Stimulated activated CD4-positive, alpha-beta T cell treated with anti-CD3 and anti-CD28 coated beads, TNF-alpha, amount 100 ng/mL, for 48 hours (primary cell): ENCODE results near the gene SLC31A2.

ENCODE experiments used
- DNase-seq, 3 donors: peaks; one replicate each; pipeline ENCODE4 v3.0.0-alpha.2; 2020; ENCODE audit warnings: low read depth in 3 of 3

The SLC31A2 gene

DNA sequence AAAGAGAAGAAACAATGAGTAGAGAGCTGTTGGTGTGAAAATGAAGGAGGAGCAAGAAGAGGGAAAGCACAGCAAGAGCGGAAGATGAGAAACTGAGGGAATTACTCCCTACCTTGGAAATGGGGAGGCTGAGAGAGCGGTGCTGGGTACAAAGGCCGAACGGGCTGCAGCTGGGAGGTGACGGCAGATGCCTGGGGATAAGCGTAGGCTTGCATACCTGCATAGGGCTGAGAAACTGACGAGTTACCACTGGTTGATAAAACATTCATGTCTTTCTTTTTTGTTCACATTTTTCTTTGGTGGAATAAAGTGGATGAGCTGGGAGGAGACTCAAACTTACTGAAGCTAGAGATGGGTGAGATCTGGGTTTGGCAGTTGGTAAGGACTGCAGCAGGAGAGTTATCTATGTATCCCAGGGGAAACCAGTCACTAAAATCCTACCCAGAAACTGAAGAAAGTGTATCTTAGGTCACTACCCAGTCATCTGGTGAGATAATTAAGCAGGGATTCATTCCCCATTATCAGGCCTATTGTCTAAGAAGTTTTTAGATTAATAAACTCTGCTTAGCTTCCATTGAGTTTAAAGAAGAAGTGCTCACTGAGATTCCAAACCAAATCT, 35.4 kb downstream of the SLC31A2 start:
- DNase-seq, result no peak

DNA sequence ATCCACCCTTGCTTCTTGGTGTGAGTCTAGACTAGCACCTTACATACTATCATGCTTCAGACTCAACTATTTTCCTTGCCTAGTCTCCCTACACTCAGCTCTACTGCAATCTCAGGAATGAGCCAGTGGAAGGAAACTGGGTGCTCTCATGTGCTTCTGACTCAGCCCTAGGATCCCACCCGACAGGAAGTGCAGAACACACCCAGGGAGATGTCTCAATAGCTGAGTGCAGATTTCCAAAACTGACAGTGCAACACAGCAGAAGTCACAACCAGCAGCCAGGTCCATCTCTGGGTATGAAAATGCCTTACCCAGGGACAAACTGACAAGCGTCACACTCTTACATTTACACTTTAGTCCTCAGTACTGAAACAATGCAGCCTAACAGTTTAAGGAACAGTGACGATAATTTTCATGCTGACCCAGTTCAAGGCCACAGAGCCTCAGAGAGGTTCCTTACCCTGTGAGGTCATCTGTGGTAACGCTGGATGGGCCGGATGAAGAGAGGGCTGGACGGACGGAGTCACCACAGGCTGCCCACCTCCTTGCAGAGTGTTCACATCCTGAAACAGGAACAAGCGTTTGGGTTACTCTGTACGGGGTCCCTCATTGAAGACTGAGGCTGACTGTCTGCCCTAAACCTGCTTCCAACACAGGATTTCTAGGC, 37.3 kb downstream of the SLC31A2 start:
- no peak for DNase-seq

DNA sequence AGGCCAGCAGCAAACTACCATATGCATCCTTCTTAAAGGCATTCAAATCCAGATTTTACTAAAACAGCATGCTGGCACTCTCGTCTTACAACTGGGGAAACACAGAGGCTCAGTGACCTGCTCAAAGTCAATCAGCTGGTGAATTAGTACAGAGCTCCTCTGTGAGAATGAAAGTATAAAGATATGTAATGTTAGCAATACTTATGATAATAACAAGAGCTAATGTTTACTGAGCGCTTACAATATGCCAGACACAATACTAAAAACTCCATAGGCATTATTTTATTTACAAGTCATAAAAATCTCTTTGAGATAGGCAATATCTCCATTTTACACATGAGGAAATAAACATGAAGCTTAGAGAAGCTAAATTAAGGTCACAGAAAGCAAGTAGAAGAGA, 41.6 kb downstream of the SLC31A2 start:
- no peak for DNase-seq

DNA sequence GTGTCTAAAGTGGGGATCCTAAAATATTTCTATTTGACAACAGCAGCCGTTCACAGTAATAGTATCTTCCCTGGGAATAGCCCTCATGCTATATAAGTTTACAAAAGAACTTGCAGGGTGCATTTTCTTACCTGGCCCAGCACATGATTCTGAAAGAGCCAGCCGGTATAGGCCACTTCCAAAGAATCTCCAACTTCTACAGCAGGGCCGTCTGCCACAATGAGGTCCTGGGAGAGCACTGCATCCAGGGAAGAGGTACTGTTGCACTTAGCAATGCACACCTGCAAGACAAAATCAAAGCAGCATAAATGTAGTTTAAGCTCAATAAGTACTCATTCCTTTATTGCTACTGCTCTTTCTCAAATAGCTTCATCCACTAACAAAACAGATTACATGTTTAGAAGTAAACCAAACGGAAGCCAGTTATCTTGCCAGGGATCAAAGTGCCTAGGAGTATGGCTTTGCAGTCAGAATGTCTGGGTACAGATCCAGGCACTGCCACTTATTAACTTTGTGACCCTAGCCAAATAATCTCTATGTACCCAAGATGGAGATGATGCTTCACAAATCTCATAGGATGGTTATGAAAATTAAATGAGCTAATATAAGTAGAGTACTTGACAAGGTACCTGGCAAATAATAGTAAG, 49.0 kb downstream of the SLC31A2 start:
- no peak for DNase-seq

DNA sequence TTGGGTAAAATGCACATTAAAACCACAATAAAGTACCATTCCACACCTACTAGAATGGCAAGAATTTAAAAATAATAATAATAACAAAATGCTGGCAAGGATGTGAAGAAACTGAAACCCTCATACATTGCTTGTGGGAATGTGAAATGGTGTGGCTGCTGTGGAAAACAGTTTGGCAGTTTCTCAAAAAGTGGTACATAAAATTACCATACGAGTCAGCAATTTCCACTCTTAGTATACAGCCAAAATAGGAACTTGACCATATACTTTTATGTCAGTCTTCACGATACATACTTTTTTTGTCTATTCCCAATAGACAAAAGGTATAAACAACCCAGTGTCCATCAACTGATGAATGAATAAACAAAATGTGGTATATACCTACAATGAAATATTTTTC, 54.6 kb downstream of the SLC31A2 start:
- DNase-seq, result no peak

DNA sequence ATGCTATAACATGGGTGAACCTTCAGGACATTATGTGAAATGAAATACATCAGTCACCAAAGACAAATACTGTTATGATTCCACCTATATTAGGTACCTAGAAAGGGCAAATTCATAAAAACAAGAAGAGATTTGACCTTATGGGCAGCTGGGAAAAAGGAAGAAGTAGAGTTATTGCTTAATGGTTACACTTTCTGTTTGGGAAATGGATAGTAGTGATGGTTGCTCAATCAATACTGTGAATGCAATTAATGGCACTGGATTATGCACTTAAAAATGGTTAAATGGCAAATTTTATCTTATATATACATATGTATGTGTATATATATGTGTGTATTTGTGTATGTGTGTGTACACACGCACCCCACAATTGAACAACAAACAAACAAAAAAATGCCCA, 55.1 kb downstream of the SLC31A2 start:
- DNase-seq, result no peak

DNA sequence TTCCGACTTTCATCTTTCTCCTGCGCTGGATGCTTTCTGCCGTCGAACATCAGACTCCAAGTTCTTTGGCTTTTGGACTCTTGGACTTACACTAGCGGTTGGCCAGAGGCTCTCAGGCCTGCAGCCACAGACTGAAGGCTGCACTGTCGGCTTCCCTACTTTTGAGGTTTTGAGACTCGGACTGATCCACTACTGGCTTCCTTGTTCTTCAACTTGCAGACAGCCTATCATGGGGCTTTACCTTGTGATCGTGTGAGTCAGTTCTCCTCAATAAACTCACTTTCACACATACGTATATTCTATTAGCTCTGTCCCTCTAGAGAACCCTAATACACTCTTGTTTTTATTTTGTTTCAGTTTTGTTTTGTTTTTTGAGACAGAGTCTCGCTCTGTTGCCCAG, 60.0 kb downstream of the SLC31A2 start:
- DNase-seq, result no peak
